HEK293T (cell line): ENCODE results near the gene SLC25A21.

Source experiments
- CTCF ChIA-PET: fragments of 350-600 bp; formaldehyde crosslinking; extraction: SDS; loops from one replicate; lab custom pipeline; 2021; ENCODE audit warnings: antibody characterized with exemption, inconsistent platforms; lab: Yijun Ruan, JAX
- POLR2A ChIA-PET: fragments of 350-600 bp; formaldehyde crosslinking; extraction: SDS; loops from one replicate; lab custom pipeline; 2020; ENCODE audit warnings: antibody characterized with exemption, inconsistent platforms; lab: Yijun Ruan, JAX
- DNase-seq: peaks from one replicate; pipeline ENCODE4 v3.0.0; 2012; ENCODE audit warnings: mixed read lengths; ENCODE audit errors: extremely low spot score
- ARNT ChIP-seq: fragments of 450-650 bp; IDR thresholded peaks from 2 replicates; pipeline ENCODE4 v1.6.1; 2017; ENCODE audit warnings: mild to moderate bottlenecking
- BHLHE40 ChIP-seq: fragments of 450-650 bp; IDR thresholded peaks from 2 replicates; pipeline ENCODE4 v1.6.1; 2016; ENCODE audit warnings: mild to moderate bottlenecking, moderate library complexity, borderline replicate concordance
- CTBP1 ChIP-seq: fragments of 450-650 bp; IDR thresholded peaks from 2 replicates; pipeline ENCODE4 v1.6.1; 2016; ENCODE audit warnings: borderline replicate concordance
- ELF4 ChIP-seq: fragments of 450-650 bp; IDR thresholded peaks from 2 replicates; pipeline ENCODE4 v1.6.1; 2017; ENCODE audit warnings: antibody characterized with exemption
- FOXA1 ChIP-seq: fragments of 450-650 bp; IDR thresholded peaks from 2 replicates; pipeline ENCODE4 v1.6.1; 2016; ENCODE audit warnings: mild to moderate bottlenecking
- FOXK2 ChIP-seq: fragments of 450-650 bp; IDR thresholded peaks from 2 replicates; pipeline ENCODE4 v1.6.1; 2016; ENCODE audit warnings: mild to moderate bottlenecking
- FOXM1 ChIP-seq: fragments of 450-650 bp; IDR thresholded peaks from 2 replicates; pipeline ENCODE4 v1.6.1; 2017; ENCODE audit warnings: mild to moderate bottlenecking, borderline replicate concordance
- HDGF ChIP-seq: fragments of 450-650 bp; IDR thresholded peaks from 2 replicates; pipeline ENCODE4 v1.6.1; 2017; ENCODE audit warnings: antibody characterized with exemption, borderline replicate concordance
- L3MBTL2 ChIP-seq: fragments of 450-650 bp; conservative IDR thresholded peaks from 2 replicates; pipeline ENCODE4 v1.6.1; 2016; ENCODE audit warnings: mild to moderate bottlenecking
- LEF1 ChIP-seq: fragments of 450-650 bp; IDR thresholded peaks from 2 replicates; pipeline ENCODE4 v1.6.1; 2017; ENCODE audit warnings: mild to moderate bottlenecking, borderline replicate concordance
- NFRKB ChIP-seq: fragments of 450-650 bp; IDR thresholded peaks from 2 replicates; pipeline ENCODE4 v1.6.1; 2016; ENCODE audit warnings: mild to moderate bottlenecking, moderate library complexity
- SP1 ChIP-seq: fragments of 450-650 bp; IDR thresholded peaks from 2 replicates; pipeline ENCODE4 v1.6.1; 2017
- SUZ12 ChIP-seq: fragments of 450-650 bp; IDR thresholded peaks from 2 replicates; pipeline ENCODE4 v1.6.1; 2016; ENCODE audit warnings: mild to moderate bottlenecking
- TARDBP ChIP-seq: fragments of 450-650 bp; IDR thresholded peaks from 2 replicates; pipeline ENCODE4 v1.6.1; 2016
- ZNF384 ChIP-seq: fragments of 450-650 bp; IDR thresholded peaks from 2 replicates; pipeline ENCODE4 v1.6.1; 2016
- TF ChIP-seq, protein P1 (sequence below): fragments of 450-650 bp; IDR thresholded peaks from 2 replicates; pipeline ENCODE4 v1.6.1; 2016

The SLC25A21 gene

DNA sequence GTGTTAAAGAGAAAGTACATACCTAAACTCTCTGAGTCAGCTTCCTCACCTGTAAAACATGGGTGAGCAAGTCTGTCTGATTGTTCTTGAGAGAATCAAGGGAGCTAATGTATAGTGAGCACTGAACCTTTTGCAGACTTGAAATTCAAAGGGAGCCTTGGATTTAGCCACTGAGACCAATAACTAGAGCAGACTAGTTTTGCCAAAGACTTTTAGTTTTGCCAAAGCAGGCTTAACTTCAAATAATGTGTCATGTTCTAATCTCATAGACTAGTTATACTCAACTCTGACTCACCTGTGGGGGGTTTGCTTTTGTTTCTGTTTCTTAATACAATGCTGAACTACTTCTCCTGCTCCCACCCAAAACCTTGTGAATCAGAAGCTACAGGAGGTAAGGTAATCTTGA lies 123.7 kb downstream of the SLC25A21 start:
- no peak for TF ChIP-seq FOXK2
- TF ChIP-seq TARDBP = no peak
- TF ChIP-seq ELF4 = no peak
- TF ChIP-seq SUZ12 = no peak
- no peak for TF ChIP-seq LEF1
- TF ChIP-seq L3MBTL2 = no peak
- no peak for TF ChIP-seq SP1
- TF ChIP-seq CTBP1 = no peak
- TF ChIP-seq FOXA1 = no peak
- ChIA-PET POLR2A (no interaction called here), CTCF (interaction anchor here (0.8 kb wide), 1 partner anchor 109 kb away, joined by 4 read pairs; no protein-coding TSS in a partner anchor)
- DNase-seq = no peak

DNA sequence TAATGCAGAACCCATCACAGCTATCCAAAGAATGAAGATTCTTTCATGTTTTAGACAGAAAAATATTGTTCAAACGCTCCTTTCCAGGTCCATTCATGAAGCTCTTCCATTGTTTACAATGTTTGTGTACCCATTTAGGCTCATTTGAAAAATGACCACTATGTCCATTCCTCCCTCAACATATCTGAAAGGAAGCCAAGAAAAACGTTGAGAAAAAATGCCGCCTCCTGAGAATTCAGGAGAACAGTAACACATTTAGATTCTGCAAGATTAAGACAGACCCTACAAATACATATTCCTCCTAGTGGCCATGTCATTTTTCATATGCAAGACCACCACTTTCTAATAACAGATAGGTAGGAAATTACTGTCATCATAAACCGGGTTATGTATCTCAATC lies 124.4 kb downstream of the SLC25A21 start:
- TF ChIP-seq ELF4 = no peak
- TF ChIP-seq TARDBP = no peak
- TF ChIP-seq FOXA1 = no peak
- TF ChIP-seq SP1 = no peak
- TF ChIP-seq, protein P1, sequence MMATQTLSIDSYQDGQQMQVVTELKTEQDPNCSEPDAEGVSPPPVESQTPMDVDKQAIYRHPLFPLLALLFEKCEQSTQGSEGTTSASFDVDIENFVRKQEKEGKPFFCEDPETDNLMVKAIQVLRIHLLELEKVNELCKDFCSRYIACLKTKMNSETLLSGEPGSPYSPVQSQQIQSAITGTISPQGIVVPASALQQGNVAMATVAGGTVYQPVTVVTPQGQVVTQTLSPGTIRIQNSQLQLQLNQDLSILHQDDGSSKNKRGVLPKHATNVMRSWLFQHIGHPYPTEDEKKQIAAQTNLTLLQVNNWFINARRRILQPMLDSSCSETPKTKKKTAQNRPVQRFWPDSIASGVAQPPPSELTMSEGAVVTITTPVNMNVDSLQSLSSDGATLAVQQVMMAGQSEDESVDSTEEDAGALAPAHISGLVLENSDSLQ = no peak
- TF ChIP-seq HDGF = no peak
- TF ChIP-seq ZNF384 = no peak
- TF ChIP-seq ARNT = no peak
- no peak for TF ChIP-seq FOXK2
- no peak for TF ChIP-seq CTBP1
- TF ChIP-seq FOXM1 = no peak
- TF ChIP-seq SUZ12 = no peak
- no peak for TF ChIP-seq LEF1
- no peak for TF ChIP-seq BHLHE40
- no peak for TF ChIP-seq L3MBTL2
- no peak for TF ChIP-seq NFRKB
- no peak for DNase-seq
- ChIA-PET POLR2A (no interaction called here), CTCF (interaction anchor here (0.8 kb wide), 1 partner anchor 108 kb away, joined by 4 read pairs; no protein-coding TSS in a partner anchor)

DNA sequence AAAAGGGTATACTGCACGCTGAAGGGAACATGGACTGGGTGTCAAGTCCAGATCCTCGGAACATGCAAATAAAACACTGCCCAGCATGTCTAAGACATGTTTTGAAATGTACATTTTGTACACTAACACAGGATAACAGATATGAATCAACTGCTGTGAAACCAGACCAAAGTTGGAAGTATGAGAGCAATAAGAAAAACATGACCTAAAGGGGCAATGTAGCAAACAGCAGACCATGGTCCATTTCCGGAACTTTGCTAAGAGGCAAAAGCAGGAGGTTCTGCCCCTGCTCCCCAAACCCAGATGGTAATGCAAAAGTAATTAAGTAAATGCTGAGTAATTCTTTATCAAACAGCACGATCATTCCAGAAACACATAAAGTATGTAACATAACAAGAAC lies 125.2 kb downstream of the SLC25A21 start:
- DNase-seq = no peak
- ChIA-PET POLR2A (no interaction called here), CTCF (no interaction called here)
- TF ChIP-seq SP1 (no peak), ARNT (no peak), BHLHE40 (no peak), ZNF384 (no peak), NFRKB (no peak), ELF4 (no peak), FOXA1 (no peak), FOXM1 (no peak), SUZ12 (no peak), FOXK2 (no peak), CTBP1 (no peak), L3MBTL2 (no peak)
- TF ChIP-seq, protein P1 = no peak

DNA sequence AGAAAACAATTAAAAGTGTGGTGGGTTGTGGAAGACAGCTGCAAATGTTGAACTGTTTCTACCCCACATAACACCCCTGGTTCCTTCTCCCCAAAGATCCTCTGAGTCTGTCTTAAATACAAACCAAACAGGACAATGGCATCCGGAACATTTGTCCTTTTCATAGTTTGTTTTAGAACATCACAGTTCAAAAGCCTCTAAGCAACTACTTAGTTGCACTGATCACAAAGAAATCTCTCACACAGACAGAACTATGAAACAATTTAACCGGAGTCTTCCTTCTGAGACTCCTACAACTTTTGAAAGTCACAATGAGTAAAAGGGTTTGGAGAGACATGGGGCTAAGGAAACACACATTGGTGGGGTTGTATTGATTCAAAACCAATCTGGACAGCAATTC lies 125.6 kb downstream of the SLC25A21 start:
- DNase-seq = no peak
- CTCF ChIA-PET = no interaction called here
- TF ChIP-seq SUZ12 (no peak), CTBP1 (no peak), FOXM1 (no peak), TARDBP (no peak), L3MBTL2 (no peak), SP1 (no peak), NFRKB (no peak), FOXK2 (no peak), ARNT (no peak), LEF1 (no peak), BHLHE40 (no peak), ZNF384 (no peak), FOXA1 (no peak), HDGF (no peak), ELF4 (no peak)
- TF ChIP-seq, protein P1 = no peak
- POLR2A ChIA-PET = interaction anchor here (0.6 kb wide), 1 partner anchor 151 kb away, joined by 3 read pairs; the partner anchor contains the start of gene MIPOL1

DNA sequence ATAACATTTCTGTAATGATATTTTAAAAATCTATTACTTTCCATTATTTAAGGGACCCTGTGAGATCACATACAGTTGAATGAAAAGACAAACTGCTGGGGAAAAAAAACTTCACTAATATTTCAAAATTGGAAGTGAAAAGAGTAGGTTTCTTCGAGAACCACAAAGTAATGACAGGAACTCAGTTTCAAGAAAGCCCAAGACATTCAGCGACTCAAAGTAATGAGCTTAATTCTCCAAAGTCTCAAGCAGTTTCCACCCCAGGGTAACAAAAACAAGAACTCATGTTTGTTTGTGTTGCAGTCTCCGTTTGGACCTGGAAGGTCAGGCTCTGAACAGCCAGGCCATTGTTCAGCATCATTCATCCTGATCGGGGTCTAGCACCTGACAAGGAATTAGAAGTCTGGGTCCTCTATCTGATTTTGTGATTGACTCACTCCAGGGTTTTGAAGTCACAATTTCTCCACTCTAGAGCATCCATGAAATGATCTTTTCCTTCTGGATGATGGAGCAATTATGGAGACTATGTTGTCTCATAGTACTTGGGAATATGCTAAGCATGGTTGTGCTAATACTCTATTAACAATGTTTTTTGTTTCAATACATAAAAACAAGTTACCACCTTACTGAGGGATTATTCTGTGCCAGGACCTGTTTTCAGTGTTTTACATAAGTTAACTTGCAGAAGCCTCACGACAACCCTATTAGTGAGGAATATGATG lies 126.9 kb downstream of the SLC25A21 start:
- TF ChIP-seq, protein P1 = no peak
- TF ChIP-seq TARDBP = no peak
- no peak for TF ChIP-seq NFRKB
- no peak for TF ChIP-seq ELF4
- no peak for TF ChIP-seq FOXA1
- TF ChIP-seq CTBP1 = no peak
- TF ChIP-seq SP1 = no peak
- TF ChIP-seq LEF1 = no peak
- TF ChIP-seq SUZ12 = no peak
- TF ChIP-seq FOXK2 = no peak
- no peak for TF ChIP-seq HDGF
- no peak for TF ChIP-seq FOXM1
- TF ChIP-seq ARNT = no peak
- no peak for DNase-seq
- CTCF ChIA-PET = no interaction called here
- POLR2A ChIA-PET = no interaction called here
